Lower lobe of right lung (tissue), 2 donors: ENCODE measurements around the gene SLC2A3. TPM values are rescaled to one million over a fixed set of nuclear protein-coding genes. Genes with fewer than 3 reads are reported as not detected.
A peak's percentile ranks its signal among the peaks of the same experiment; 100 is the strongest.
"Not testable (repeated sequence)": the region's sequence is repeated elsewhere in the genome, so short reads cannot be mapped to it uniquely, and the experiment has no call there.

Experiments used
- ATAC-seq, 2 donors: fragments of 200-7000 bp; cut with Tn5 transposase; one replicate each; pipeline ENCODE4 v1.9.1; 2020 to 2022; ENCODE audit warnings: mild to moderate bottlenecking in 2 of 2, moderate library complexity in 2 of 2
- DNase-seq: peaks from one replicate; pipeline ENCODE4 v3.0.0-alpha.2; 2020
- H3K27ac ChIP-seq: fragments of 200-600 bp; one replicate; pipeline ENCODE4 v1.8.0; 2022
- H3K27me3 ChIP-seq: fragments of 200-600 bp; one replicate; pipeline ENCODE4 v1.8.0; 2022; ENCODE audit warnings: low read depth
- H3K36me3 ChIP-seq: fragments of 200-600 bp; one replicate; pipeline ENCODE4 v1.8.0; 2022; ENCODE audit warnings: mild to moderate bottlenecking
- H3K4me1 ChIP-seq: fragments of 200-600 bp; one replicate; pipeline ENCODE4 v1.8.0; 2022
- H3K4me3 ChIP-seq: fragments of 200-600 bp; one replicate; pipeline ENCODE4 v1.8.0; 2022; ENCODE audit warnings: mild to moderate bottlenecking
- H3K9me3 ChIP-seq: fragments of 200-600 bp; one replicate; pipeline ENCODE4 v1.8.0; 2022
- CTCF ChIP-seq: fragments of 200-600 bp; IDR thresholded peaks from one replicate; pipeline ENCODE4 v1.8.0; 2022; ENCODE audit warnings: antibody characterized with exemption, mild to moderate bottlenecking
- intact Hi-C: fragments of 100-400 bp; cut with DNase I; formaldehyde crosslinking; loops from one replicate; pipeline ENCODE4 v1.11.0; 2022
- total RNA-seq: library from RNA; stranded (reverse); fragmentation: NEBNext Ultra II Directional; extraction: Animal tissue kit (Norgen Biotek cat#: 25700); gene quantifications from one replicate; pipeline ENCODE4 v1.2.1, GENCODE V29; 2021
- donor health status: DM: no; HTN: yes; CAD: no; lungs with severe emphysema.

SLC2A3 gene
- total RNA-seq, 1 donor from 2014 or later = 133 TPM

GRCh38 chr12:7948589-7949260 is 12.7 kb upstream of the SLC2A3 start:
- intact Hi-C loops = no loop called here
- peaks cover 7% of the 10 kb centered on the region for H3K4me1 ChIP-seq
- DNase-seq = no peak
- TF ChIP-seq CTCF = no peak
- peak; percentile 31 to 72 for ATAC-seq
- peak overlapping the region; percentile 31 for H3K27ac ChIP-seq
- H3K36me3 ChIP-seq = no peaks in the 10 kb centered on the region
- no peaks in the 10 kb centered on the region for H3K27me3 ChIP-seq
- no peak overlapping the region for H3K4me3 ChIP-seq
- no peaks in the 10 kb centered on the region for H3K9me3 ChIP-seq

- Histone ChIP-seq H3K36me3 (no peaks in the 10 kb centered on the region), H3K27me3 (no peaks in the 10 kb centered on the region), H3K4me1 (peaks cover 7% of the 10 kb centered on the region), H3K4me3 (no peak overlapping the region), H3K27ac (no peak overlapping the region), H3K9me3 (no peaks in the 10 kb centered on the region)
- intact Hi-C loops = no loop called here
- no peak for ATAC-seq
- DNase-seq = no peak
- no peak for TF ChIP-seq CTCF
Measured at GRCh38 chr12:7947011-7947410, 11.0 kb upstream of the SLC2A3 start.

- ATAC-seq, H3K4me3 ChIP-seq, H3K36me3 ChIP-seq, H3K9me3 ChIP-seq, H3K27ac ChIP-seq, intact Hi-C loops, H3K4me1 ChIP-seq, DNase-seq, H3K27me3 ChIP-seq: not testable (repeated sequence)
Measured at GRCh38 chr12:7944760-7945159, 8.8 kb upstream of the SLC2A3 start.

- no peaks in the 10 kb centered on the region for H3K4me1 ChIP-seq
- no peak for TF ChIP-seq CTCF
- DNase-seq (no peak), ATAC-seq (no peak)
- intact Hi-C loops = no loop called here
- no peak overlapping the region for H3K27ac ChIP-seq
- no peaks in the 10 kb centered on the region for H3K27me3 ChIP-seq
- H3K36me3 ChIP-seq = no peaks in the 10 kb centered on the region
- no peaks in the 10 kb centered on the region for H3K9me3 ChIP-seq
- H3K4me3 ChIP-seq = no peak overlapping the region
Measured at GRCh38 chr12:7940906-7941305, 4.9 kb upstream of the SLC2A3 start.

GRCh38 chr12:7937833-7938506 is 2.0 kb upstream of the SLC2A3 start:
- Histone ChIP-seq H3K27me3 (no peaks in the 10 kb centered on the region), H3K27ac (peak overlapping the region; percentile 28), H3K9me3 (no peaks in the 10 kb centered on the region), H3K4me3 (no peak overlapping the region), H3K4me1 (peaks cover 12% of the 10 kb centered on the region), H3K36me3 (peaks cover 8% of the 10 kb centered on the region)
- DNase-seq = no peak
- ATAC-seq = no peak
- intact Hi-C loops = loop anchor here (10.0 kb wide), 1 partner anchor 57 kb away; no protein-coding TSS in a partner anchor
- peak; percentile 15 for TF ChIP-seq CTCF

- no peak for TF ChIP-seq CTCF
- H3K36me3 ChIP-seq = peaks cover 38% of the 10 kb centered on the region
- DNase-seq (no peak), ATAC-seq (no peak)
- peak overlapping the region; percentile 87 for H3K27ac ChIP-seq
- H3K4me1 ChIP-seq = peaks cover 27% of the 10 kb centered on the region
- H3K9me3 ChIP-seq = no peaks in the 10 kb centered on the region
- intact Hi-C loops = loop anchor here (10.0 kb wide), 1 partner anchor 60 kb away; no protein-coding TSS in a partner anchor
- H3K27me3 ChIP-seq = no peaks in the 10 kb centered on the region
- peak overlapping the region; percentile 62 for H3K4me3 ChIP-seq
Measured at GRCh38 chr12:7934889-7935492, 996 bp downstream of the SLC2A3 start.
